ENCODE results near the gene VWA2.
"Not testable (repeated sequence)": the region's sequence is repeated elsewhere in the genome, so short reads cannot be mapped to it uniquely, and the experiment has no call there.

VWA2 gene

DNA sequence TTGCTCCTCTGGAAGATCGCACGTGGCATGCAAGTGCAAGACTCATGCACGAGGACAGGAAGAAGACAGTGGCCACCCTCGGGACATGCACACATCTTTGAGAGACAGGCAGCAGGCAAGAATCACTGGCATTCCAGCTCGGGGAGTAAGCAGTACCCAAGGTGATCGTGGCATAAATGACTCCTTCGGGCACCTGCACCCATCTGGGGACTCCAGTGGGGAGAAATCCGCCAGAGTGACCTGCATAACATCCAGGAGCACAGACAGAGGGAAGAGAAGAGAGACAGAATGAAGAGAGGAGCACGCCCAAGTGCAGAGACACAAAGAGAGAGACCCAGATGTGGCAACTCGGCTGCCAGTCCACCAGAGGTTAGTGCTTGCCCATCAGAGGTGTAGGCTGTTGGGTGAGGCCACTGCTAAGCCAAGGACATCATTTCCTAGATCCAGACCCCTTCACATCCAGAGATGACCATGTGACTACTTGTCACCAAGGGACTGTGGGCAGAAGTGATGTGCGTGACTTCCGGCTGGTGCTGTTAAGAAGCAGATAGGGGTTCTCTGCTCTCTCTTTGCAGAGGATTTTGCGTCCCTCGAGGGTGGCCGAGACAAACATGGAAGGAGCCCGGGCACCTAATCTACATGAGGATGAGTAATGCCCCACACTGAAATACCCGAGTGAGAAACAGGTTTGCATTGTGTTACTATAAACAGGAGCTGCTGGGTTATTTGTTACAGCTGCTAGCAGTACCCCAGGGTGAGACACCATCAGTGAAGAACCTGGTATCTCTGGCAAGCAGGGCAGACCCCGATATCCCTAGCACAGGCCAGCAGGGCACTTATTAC, 80.6 kb downstream of the VWA2 start:
- no peak for DNase-seq (ENCODE audit: low spot score)

DNA sequence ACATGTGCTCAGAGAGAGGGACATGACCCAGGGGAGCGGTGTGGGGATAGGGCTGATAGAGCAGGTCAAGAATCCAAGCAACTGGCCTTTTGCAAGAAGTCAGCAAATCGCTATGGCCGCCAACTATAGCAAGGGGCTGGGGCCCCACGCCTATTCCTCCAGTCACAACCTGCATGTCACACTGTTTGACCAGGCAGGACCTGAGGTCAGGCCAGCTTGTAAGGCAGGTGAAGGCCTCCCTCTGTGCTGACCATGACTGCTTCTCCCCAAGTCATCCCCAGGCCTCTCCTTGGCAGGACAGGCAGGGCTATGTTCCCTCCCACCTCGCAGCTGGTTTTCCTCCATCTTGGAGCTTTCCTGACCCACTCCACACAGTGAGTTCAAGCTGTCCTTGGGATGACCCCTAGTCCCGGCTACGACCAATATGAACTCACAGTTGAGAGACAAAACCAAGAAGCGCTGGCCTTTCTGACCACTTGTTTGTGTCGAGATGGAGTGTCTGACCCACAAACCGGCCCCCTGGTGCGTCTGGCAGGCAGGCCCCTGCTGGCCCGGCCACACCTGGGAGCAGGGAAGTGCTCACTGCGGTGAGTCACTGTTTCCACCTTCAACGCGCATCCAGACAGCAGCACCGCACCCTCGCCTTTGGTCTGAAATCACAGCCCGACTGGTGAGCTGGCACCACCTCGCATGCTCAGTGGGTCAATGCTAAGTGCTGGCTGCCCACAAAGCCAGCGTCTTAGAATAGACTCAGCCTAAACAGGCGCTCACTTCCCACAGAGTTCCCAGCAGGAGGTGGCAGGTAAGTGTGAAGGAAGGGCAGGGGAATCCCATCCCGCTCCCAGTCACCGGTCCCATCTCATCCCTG, 81.4 kb downstream of the VWA2 start:
- no peak for DNase-seq (ENCODE audit: low spot score)

DNA sequence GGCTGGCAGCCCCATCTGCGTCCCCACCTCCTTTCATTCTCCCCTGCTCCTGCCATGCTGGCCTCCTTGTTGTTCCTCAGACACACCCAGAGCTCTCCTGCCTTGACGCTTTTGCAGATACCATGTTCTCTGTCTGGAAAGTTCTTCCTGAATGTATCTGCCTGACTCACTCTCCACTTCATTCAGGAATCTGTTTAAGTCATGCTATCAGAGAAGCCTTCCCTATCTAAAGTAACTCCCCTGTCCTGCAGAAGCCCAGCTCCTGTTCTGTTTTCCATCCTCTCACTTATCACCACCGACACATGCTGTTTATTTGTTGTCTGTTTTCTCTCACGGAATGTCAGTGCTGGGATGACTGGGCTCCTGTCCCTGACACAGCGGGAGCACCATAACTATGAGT, 83.3 kb downstream of the VWA2 start:
- DNase-seq (ENCODE audit: low spot score) = no peak

DNA sequence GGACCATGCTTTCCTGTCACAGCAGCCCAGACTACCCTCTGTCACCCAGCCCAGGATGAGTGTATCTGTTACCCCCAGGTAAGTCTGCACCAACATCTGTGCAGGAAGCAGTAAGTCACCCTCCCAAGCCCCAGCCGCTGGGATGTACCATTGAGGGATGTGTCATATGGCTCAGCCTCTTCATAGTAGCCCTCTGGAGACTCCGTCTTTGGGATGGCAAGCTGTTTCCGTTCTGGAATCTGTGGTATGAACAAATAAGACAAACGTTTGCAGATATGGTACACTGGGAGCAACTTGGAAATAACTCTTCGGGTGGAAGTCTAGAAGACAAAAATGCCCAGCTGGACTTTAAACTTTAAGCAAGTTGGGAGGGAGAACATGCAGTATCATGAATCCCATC, 84.0 kb downstream of the VWA2 start:
- DNase-seq (ENCODE audit: low spot score) = no peak

DNA sequence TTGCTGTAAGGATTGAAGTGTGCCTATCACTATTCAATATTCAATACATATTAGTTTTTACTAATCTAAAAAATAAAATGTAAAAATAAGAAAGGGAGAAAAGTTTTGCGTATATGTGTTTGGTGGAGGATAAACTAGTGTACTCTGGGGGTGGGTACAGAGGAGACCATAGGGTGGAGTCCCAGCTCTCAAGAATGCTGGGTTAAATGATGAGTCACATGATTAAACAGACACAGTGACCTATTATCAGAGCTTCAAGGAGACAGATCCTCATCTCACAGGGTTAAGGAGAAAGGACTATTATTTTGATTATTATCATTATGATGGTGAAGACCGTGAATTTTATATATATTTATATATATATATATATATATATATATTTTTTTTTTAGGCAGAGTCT, 87.7 kb downstream of the VWA2 start:
- DNase-seq (ENCODE audit: low spot score) = no peak

DNA sequence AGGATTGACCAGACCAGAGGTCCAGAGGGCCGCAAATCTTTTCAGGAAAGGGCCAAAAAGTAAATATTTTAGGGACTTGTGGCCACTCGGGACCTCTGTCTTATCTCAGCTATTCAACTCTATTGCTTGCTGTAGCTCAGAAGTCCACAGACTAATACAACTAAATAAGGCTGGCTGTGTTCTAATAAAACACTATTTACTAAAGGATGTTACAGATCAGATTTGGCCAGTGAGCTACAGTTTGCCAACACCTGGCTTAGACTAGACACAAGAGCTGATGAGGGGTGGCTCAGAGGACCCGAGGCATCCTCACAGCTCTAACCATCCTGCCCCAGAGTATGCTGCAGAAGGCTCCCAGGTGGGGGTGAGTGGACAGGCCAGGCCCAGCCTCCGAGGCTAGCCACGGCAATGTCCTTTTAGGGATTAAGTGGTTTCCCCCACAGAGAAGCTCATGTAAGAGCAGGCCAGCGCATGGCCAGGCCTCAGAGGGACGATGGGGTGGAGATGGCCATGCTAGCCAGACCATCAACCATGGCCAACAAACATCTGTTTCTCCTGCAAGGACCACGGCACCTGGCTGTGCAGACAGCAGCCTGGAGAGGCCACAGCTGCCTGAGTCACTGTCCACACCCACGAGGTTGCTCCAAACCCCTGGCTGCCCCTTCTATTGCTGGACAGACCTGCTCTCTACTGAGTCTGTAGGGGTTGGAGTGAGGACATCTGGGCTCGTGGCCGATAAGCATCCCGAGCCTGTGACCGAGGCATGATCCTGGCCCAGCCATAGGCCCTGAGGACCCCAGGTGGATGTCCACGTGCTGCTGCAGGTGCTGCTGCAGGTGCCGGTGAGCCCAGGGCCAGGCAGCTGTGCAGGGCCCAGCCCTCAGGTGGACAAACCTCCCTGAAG, 88.7 kb downstream of the VWA2 start:
- no peak for DNase-seq (ENCODE audit: low spot score)

DNA sequence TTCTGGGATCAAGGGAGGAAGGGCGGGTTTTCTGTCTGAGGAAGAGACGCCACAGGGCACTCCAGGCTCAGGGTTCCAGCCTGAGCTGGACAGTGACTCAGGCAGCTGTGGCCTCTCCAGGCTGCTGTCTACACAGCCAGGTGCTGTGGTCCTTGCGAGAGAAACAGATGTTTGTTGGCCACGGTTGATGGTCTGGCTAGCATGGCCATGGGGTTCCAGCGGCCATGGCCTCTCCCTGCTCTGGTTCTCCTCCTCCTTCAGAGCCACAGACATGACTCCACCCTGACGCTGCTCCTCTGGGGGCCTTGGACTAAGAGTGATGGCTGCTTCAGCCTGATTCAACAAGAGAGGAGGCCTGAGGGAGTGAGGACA, 89.4 kb downstream of the VWA2 start:
- no peak for DNase-seq (ENCODE audit: low spot score)

DNA sequence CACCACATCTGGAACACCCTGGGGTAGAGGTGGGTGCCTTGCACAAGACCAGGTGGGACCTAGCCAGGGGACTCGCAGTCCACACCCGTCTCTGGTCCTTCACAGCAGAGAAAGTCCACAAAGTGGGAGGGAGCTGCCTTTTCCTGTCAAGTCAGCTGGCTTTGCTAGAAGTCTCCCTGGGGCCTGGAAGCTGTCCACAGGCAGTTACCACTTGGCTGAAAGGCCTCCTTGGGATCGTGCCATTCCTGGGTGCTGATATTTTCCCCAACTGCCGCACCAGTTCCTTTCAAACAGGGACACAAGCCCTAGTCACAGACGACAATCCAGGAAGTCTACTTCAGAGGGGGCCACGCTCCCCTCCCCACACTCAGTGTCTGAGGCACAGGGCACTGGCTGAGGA, 89.8 kb downstream of the VWA2 start:
- peak; percentile 55 for DNase-seq (ENCODE audit: low spot score)

DNA sequence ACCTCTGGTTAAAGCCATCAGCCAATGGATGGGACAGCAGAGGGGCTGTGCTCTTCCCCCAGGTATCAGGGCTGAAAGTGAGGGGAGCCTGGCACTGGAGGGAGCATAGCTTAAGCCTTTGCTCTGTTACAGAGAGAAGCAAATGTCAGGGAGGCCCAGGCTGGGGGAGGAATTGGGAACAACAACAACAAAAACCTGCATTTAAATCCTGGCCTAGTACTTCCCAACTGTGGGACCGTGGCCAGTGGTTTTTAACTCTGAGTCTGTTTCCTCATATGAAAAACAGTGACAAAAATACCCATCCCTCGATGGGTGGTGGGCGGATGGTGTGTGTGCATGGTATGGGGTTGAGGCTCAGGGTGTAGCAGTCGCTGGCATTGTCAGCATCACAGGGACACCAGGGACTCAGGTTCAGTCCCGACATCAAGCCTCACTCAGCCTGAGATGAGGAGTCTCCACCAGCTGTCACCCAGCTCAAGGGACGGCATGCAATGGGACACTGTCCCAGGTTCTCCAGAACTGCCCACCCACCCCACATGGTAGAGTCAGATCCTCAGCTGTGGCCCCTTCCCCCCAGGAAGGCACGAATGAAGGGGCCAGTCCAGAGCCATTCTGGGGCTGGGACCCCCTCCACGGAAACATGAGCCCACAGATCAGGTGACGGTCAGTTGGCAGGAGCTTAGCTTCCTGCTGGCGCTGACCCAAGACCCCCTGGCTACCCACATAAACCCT, 90.7 kb downstream of the VWA2 start:
- DNase-seq (ENCODE audit: low spot score) = no peak

DNA sequence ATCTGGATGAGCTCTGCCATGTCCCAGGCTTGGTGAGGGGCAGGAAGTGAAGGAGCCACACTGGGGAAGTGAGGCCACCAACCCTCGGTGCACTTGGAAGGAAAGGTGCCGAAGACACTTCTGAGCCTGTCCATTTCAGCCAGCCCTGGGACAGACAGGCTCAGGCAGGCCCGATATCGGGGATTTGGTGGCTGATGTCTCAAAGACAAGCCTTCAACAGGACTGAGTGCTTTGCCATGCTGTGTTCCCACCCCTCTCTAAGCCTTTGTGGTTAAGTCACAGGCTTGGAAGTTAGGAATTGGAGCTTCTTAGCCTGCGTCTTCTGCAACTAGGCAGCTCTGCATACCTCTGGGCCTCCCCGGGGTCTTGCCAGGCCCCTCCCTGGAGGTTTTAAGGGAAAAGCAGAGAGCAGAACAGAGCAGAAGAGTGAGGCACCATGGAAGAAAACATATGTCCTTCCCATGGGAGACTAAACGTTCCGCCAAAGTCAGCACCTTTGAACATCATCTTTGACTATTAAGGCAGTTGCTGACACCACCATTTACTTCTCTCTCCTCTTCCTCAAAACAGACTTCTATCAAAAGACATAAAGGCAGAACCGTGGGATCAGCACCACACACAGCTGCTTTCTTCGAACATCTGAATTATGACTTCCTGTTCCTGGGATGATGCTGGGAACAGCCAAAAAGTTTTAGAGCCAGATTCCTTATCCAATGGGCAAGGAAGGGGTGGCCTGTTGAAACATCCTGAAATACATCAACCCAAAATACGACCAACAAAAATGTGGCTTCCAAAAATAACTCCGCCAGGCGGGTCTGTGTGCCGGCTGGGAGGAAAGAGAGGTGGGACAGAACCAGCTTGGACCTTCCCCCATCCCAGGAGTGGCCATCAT, 93.5 kb downstream of the VWA2 start:
- no peak for DNase-seq (ENCODE audit: low spot score)

DNA sequence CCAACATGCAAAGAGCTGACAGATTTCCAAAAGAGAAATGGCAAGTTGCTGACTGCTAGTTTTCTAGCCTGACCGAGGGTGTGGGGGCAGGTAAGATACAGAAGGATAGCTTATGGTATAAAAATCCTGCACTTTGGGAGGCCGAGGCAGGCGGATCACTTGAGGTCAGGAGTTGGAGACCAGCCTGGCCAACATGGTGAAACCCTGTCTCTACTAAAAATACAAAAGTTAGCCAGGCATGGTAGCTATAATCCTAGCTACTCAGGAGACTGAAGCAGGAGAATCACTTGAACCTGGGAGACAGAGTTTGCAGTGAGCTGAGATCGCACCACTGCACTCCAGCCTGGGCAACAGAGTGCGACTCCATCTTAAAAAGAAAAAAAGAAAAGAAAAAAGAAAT, 94.4 kb downstream of the VWA2 start:
- not testable (repeated sequence) for DNase-seq (ENCODE audit: low spot score)

DNA sequence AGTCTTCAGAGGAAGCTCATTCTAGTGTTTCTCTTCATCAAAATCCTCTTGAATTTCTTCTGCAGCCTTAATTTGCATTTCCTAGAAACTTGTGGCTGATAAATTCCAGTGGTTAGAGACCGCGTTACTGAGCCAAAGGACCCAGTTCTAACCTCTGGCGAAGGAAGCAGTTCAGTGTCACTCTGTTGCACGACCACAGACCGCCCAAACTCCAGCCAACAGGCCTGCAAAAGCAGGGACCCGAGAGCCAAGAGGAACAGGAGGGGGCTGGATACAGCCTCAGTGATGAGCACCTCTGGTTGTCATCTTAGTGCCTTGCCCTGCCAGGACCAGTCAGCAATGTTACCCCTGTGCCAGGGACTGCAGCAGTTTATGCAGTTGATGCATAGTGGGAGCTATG, 95.2 kb downstream of the VWA2 start:
- DNase-seq (ENCODE audit: low spot score) = no peak

DNA sequence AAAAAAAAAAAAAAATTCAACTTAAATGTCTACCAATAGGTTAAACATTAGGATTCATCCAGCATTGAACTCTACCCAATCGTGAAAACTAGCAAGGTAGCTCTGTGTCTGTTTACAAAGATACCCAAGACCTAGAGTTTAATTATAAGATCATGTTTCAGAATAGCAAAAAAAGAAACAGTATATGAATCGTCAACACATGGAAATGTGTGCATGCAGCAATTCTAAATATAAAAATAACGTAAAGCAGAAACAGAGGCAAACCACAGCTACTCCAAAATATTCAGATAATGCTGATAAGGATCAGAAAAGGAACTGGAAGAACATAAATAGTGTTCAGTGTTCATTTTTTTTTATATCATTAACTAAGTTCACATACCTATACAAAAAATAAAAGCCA, 96.6 kb downstream of the VWA2 start:
- no peak for DNase-seq (ENCODE audit: low spot score)

DNA sequence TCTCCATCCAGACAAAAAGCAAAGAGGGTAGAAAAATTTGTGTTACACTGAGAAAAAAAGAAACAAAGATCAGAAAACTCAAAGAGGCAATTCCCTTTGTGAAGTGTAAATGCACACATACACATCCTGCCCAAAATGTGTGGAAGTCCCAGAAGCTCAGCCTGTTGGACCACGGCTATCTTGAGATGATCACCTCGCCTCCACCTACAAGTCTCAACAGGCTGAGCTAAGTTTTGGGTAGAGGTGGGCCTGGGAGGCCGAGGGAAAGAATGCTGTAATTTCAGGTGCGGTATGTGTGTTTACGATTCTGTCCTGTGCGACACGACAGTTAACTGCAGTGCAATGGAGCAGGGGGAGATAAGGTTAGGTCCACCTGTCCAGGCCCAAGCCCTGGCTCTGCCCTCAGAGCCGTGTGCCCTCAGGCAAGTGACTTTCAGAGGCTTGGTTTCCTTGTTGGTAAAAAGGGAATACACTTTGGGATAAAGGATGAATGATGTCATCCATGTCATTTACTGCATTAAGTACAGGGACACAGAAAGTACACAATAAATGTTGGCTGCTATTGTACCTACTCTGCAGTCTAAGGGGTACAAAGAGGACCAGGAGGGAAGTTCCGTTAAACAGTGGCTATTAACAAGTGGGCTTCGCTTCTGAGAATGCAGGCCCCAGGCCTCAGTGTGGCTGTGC, 97.9 kb downstream of the VWA2 start:
- no peak for DNase-seq (ENCODE audit: low spot score)

DNA sequence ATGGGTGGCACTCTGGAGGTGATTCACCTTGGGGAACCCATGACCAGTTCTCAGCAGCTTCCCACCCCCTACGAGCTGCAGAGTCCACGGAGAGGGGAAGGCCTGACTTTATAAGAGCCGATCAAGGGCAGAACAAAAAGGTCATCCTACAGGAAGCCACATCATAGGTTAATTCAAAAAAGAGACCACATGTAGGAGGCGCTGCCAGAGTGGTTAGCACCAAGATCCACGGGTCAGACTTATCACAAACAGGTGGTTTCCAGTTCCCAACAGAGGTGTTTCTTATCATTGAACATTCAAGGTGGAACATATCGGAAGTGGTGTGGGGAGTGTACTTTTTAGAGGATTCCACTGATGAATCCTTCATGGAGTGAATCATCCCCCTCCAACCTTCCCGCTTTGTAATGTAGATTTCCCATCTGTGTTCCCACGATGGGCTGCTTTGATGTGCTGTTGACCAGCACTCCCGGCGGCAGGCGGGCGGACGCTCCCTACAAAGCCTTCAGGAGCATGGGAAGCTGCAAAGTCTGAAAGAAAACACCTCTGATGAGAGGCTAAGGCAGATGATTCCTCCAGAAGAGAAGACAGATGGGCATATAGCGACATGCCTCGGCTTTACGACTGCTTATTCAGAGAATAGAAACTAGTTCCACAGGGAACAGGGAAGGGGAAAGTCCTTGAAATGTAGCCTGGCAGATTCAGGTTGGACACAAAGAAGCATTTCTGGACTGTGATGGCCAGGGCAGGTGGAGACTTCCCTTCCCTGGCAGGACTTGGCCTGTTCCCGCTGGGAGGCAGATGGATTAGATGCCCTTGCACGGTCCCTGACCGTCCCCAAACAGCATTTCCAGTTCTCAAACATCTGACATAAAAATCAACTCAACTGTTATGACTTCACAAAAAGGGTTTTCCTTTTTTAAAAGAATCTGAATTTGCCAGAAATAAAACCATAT, 98.7 kb downstream of the VWA2 start:
- DNase-seq (ENCODE audit: low spot score) = no peak

DNA sequence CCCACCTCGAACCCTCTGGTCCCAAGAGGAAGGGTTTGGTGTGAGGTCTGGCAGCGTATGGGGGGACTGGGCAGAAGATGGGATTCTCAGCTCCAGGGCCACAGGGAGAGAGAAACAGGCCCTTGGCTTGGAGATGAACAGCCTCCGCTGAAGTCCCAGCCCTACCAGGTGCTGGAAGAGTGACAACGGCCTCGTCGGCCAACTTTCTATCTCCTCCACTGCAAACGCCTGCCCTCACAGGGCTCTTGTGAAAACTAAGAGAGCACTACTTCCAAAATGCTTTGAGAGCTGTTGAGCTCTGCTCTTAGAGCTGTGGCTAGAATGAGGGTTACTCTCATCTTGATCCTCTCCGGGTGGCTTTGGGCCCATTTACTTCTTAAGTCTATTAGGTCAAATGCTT, 101.8 kb downstream of the VWA2 start:
- no peak for DNase-seq (ENCODE audit: low spot score)

Measured in pons (tissue), 1 donor.